GM18505 (cell line): ENCODE results near the gene FOLR1.

Source experiments
- ATAC-seq: cut with Tn5 transposase; IDR thresholded peaks from one replicate; pipeline ENCODE4 v1.9.1; 2021; ENCODE audit not compliant: unreplicated experiment
- POLR2A ChIP-seq: IDR thresholded peaks from 4 replicates; pipeline ENCODE4 v1.6.1; 2011; ENCODE audit warnings: borderline replicate concordance; ENCODE audit not compliant: insufficient read depth, insufficient read length; ENCODE audit errors: extremely low read depth

FOLR1 gene

GRCh38 chr11:72232260-72233055 is 40.5 kb downstream of the FOLR1 start:
- no peak for ATAC-seq
- TF ChIP-seq POLR2A: no peak

- no peak for ATAC-seq
- no peak for TF ChIP-seq POLR2A
These were observed 41.3 kb downstream of the FOLR1 start for GRCh38 chr11:72233056-72233772.

DNA sequence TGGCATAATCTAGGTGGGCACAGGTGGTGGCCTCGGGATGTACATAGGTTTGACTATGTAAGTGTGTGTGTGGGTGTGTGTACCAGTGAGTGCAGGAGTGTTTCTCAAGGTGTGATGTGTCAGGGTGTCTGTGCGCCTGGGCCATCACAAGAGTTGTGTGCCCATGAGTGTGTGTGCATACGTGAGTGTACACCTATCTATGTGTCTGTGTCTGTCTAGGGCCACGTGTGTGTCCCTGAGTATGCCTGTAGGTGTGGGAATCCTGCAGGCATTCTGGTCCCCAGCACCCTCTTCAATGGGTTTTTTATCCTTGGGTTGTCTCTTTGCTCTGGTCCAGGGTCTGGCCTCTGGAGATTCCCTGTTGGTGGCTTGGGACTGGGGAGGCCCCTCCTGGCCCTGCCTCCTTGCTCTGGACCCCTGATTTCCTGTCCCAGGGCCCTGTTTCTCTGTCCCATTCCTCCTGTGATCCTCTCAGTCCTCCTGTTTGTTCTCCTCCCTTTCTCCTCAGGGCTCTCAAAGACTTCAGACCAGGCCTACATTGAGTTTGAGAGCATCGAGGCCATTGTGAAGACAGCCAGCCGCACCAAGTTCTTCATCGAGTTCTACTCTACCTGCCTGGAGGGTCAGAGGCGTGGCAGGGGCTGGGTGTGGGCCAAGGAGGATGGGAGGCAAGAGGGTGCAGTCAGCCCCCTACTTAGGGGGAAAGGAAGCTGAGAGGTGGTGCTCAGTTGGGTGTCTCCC is 42.0 kb downstream of the FOLR1 start:
- TF ChIP-seq POLR2A: no peak
- no peak for ATAC-seq

DNA sequence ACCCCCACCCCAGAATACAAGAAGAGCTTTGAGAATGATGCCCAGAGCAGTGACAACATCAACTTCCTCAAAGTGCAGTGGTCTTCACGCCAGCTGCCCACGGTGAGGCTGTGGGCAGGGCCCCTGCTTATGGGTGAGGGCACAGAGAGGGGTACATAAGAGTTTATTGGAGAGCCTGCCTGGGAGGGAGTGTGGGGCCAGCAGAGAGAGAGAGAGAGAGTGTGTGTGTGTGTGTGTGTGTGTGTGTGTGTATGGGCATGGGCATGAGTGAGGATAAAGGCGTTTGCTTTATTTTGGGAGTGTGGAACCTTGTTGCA is 42.5 kb downstream of the FOLR1 start:
- no peak for TF ChIP-seq POLR2A
- no peak for ATAC-seq

GRCh38 chr11:72234920-72235319 is 43.0 kb downstream of the FOLR1 start:
- TF ChIP-seq POLR2A: no peak
- ATAC-seq: no peak

- no peak for TF ChIP-seq POLR2A
- no peak for ATAC-seq
These were observed 43.6 kb downstream of the FOLR1 start for GRCh38 chr11:72235351-72236057.

DNA sequence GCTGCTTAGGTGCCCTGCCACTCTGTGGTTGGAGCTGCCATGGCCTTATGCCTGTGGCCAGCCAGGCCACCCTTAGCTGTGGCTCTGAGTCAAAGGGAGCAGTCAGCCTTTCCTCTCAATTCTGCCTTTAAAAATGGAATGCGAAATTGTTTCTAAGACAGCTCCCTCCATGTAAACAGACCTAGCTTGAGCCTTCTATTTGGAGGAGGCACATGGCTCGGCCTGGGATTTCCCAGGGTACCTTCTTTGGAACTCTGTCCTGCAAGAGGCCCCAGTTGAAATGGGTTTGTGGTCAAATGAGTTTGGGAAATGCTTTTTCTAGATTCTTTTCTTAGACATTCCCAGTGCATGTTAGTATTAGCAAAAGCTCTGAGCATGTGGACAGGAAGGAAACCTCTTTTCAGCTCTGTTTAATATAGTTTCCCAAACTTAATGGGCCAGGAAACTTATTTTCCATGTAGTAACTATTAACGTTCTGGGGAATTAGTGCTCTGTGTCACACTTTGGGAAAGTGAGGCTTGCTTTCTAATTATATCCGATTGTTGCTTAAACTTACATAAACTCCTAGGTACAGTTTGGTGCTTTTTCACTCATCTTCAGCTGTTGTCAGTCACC is 44.2 kb downstream of the FOLR1 start:
- TF ChIP-seq POLR2A: no peak
- ATAC-seq: no peak

DNA sequence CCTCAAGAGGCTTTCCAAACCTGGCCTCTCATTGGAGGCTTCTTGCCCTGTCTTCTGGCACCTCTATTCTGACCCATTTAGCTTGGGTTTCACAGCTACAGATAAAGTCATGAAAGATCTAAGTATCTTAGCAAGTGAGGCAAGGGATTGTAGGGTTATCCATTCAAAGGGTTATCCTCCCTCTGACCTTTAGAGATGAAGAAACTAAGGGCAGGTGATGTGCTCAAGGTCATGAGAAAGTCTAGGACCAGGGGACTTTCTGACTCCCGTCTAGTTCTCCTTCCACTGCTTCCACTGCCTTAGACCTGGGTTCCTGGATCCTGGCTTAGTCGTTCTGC is 44.8 kb downstream of the FOLR1 start:
- TF ChIP-seq POLR2A: no peak
- no peak for ATAC-seq

GRCh38 chr11:72237112-72237931 is 45.4 kb downstream of the FOLR1 start:
- no peak for ATAC-seq

DNA sequence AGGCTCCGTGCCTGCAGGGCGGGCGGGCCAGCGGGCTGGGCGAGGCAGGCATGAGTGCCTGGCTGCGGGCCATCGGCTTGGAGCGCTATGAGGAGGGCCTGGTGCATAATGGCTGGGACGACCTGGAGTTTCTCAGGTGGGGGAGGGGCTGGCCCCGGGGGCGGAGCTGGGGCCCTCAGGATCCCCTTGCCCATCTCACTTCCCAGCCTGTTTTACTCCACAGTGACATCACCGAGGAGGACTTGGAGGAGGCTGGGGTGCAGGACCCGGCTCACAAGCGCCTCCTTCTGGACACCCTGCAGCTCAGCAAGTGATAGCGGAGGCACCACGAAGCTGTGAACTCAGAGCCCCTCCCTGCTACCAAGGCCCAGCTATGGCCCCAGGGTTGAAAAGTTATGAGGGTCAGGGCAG is 46.1 kb downstream of the FOLR1 start:
- TF ChIP-seq POLR2A: no peak
- ATAC-seq: no peak

More at GRCh38 chr11:72237112-72237931, 45.4 kb downstream of the FOLR1 start:
- TF ChIP-seq POLR2A: no peak

DNA sequence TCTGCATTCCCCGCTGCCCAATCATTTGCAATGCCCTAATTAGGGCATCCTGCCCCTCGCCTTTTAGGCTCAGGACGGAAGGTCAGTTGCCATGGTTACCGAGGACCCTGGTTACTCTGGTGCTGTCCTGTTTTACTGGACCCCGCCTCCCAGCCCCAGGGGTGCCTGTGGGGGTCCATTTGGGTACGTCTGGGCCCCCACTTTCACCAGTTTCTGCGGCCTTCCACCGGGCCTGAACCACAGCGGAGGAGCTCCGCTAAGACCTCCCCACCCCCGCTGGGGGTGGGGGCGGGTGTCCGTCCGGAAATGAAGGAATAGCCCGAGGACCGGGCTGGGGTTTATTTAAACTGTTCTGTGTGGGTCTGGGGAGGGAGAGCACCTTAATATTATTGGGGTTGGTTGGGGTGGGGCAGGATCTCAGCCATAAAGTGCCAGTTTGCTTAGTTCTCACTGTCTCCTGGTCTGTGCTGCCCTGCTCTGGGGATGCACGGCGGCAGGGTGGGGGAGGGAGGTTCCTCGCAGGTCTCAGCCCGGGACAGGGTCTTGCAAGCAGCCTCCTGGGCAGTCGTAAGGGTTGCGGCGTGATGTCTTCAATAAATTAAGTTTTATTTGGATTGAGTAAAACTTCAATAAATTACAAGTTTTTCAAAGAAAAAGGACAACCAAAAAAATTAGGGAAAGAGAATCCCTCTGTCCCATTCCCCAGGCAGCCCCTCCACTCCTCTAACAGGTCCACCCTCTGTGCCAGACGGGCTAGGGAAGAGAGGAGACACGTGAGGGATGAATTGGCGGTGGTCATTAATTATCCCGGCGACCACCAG is 46.8 kb downstream of the FOLR1 start:
- ATAC-seq: no peak
- no peak for TF ChIP-seq POLR2A
